ENCODE results near the gene PNMA6F.
"Not testable (repeated sequence)": the region's sequence is repeated elsewhere in the genome, so short reads cannot be mapped to it uniquely, and the experiment has no call there.

Gene PNMA6F

GRCh38 chrX:153334654-153335295, 13.2 kb upstream of the PNMA6F start:
- no peak for DNase-seq

- DNase-seq: peak; percentile 13
Observed at GRCh38 chrX:153333821-153334653, 12.5 kb upstream of the PNMA6F start, which contains the start of gene ZNF275. Gene ZNF275 (plus strand): TSS chrX:153334153. CDS start chrX:153336680, 2,527 bp downstream.

- DNase-seq: no peak
Observed at GRCh38 chrX:153333266-153333665, 11.7 kb upstream of the PNMA6F start.

- DNase-seq: no peak
Observed at GRCh38 chrX:153327561-153327960, 6.0 kb upstream of the PNMA6F start.

GRCh38 chrX:153320555-153321184, 897 bp downstream of the PNMA6F start:
- no peak for DNase-seq

- not testable (repeated sequence) for DNase-seq
Observed at GRCh38 chrX:153320047-153320443, 1.5 kb downstream of the PNMA6F start.

- no peak for DNase-seq
Observed at GRCh38 chrX:153319295-153320046, 2.1 kb downstream of the PNMA6F start.

GRCh38 chrX:153318811-153319210, 2.8 kb downstream of the PNMA6F start:
- no peak for DNase-seq

GRCh38 chrX:153317996-153318722, 3.4 kb downstream of the PNMA6F start:
- DNase-seq: no peak

GRCh38 chrX:153317306-153317705, 4.3 kb downstream of the PNMA6F start:
- DNase-seq: no peak

GRCh38 chrX:153312842-153313241, 8.7 kb downstream of the PNMA6F start:
- no peak for DNase-seq

- no peak for DNase-seq
Observed at GRCh38 chrX:153312041-153312440, 9.5 kb downstream of the PNMA6F start.

GRCh38 chrX:153310901-153311300, 10.7 kb downstream of the PNMA6F start:
- no peak for DNase-seq

- DNase-seq: no peak
Observed at GRCh38 chrX:153307276-153308178, 14.0 kb downstream of the PNMA6F start.

GRCh38 chrX:153306527-153307115, 14.9 kb downstream of the PNMA6F start:
- DNase-seq: no peak

- no peak for DNase-seq
Observed at GRCh38 chrX:153305972-153306371, 15.6 kb downstream of the PNMA6F start.

- no peak for DNase-seq
Observed at GRCh38 chrX:153304988-153305736, 16.4 kb downstream of the PNMA6F start.

GRCh38 chrX:153303276-153304262, 18.0 kb downstream of the PNMA6F start:
- DNase-seq: no peak

- no peak for DNase-seq
Observed at GRCh38 chrX:153302796-153303195, 18.8 kb downstream of the PNMA6F start.

Measured in cortex of kidney (tissue), 1 donor.